Activated T-helper 1 cell treated with anti-CD3 and anti-CD28 coated beads, Interleukin-2, amount 50 U/mL, for 16 hours (primary cell): ENCODE results near the gene TMEM60.

Experiments
- DNase-seq, 2 donors: peaks; one replicate each; pipeline ENCODE4 v3.0.0-alpha.2; 2020; ENCODE audit warnings: low read depth in 1 of 2, low spot score in 1 of 2

The TMEM60 gene

DNA sequence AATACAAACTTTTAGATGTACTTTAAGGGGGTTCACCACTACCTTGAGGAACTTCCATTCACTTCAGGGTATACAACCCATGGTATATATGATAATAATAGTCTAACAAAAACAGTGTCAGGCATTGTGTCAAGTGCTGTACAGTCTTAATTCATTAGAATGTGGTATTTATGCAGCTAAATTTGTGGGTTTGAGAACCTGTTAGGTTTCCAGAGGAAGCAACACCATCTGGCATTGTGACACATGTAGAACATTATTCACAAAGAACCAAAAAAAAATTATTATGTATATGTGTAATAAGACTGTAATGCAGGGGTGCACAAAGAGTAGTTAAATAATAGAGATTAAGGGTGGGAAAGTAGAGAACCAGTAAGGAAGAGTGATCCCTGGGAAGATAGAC is 26.3 kb downstream of the TMEM60 start:
- no peak for DNase-seq

DNA sequence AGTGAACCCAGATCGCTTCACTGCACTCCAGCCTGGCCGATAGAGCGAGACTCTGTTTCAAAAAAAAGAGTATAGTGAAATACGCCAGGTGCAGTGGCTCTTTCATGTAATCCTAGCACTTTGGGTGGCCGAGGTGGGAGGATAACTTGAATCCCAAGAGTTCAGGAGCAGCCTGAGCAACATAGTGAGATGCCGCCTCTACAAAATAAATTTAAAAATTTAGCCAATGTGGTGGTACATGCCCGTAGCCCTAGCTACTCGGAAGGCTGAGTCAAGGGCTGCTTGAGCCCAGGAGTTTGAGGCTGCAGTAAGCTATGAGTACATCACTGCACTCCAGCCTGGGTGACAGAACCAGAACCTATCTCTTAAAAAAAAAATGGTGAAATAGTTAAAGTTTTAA is 27.9 kb downstream of the TMEM60 start:
- DNase-seq, result no peak

DNA sequence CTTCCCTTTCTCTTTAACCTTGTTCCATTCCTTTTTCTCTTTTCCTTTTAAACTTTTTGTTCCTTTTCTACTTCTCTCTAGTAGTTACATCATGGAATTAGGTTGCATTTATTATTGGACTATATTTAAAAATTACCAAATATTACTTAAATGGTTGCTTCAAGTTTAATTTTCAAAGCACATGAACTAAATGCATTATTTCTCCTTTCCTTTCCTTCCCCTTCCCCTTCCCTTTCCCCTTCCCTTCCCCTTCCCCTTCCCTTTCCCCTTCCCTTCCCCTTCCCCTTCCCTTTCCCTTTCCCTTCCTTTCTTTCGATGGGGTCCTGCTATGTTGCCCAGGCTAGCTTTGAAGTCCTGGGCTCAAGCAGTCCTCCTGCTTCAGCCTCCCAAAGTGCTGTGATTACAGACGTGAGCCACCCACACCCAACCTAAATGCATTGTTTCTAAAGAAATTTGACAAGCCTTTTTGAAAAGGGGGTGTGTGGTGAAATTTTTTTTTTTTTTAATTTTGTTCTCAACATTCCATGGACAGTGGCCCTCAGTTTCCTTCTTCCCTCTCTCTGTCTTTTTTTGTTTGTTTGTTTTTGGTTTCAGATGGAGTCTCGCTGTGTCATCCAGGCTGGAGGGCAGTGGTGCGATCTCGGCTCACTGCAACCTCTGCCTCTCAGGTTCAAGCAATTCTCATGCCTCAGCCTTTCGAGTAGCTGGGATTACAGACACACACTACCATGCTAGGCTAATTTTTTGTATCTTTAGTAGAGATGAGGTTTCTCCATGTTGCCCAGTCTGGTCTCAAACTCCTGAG is 31.2 kb downstream of the TMEM60 start:
- DNase-seq, result no peak

DNA sequence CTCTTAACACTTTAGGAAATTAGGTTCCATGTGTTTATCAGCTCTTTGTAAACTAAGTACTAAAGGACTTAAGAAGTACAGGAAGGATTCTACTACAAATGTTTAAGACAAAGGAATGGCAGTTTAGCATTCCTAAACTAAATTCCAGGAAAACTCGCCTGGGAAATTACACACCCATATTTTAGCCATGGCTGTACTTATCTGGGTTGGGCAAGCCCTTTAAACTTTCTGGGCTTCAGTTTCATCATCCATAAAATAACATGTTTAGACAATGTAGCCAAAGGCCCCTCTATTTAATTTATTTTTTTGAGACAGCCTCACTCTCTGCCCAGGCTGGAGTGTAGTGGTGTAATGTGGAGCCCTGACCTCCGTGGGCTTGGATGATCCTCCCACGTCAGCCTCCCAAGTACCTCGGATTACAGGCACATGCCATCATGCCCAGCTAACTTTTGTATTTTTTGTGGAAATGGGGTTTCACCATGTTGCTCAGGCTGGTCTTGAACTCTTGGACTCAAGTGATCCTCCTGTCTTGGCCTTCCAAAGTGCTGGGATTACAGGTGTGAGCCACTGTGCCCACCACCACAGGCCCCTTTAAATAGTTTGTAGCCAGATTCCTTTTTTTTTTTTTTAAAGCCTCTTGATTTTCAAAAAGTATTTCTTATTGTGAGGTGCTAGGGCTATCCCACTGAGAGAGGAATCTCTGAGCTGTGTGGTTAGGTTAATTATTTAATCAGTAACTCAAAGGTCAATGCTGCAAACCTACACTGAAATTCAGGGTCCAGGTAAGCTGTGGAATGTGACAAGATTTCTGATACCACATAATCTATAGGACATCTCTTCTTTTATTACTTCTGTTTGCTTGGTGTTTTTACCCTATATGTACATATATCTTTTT is 32.1 kb downstream of the TMEM60 start:
- no peak for DNase-seq

- DNase-seq, result no peak
Observed at GRCh38 chr7:77765481-77765880, 32.8 kb downstream of the TMEM60 start.

GRCh38 chr7:77760809-77761453 is 37.3 kb downstream of the TMEM60 start:
- DNase-seq, result no peak

DNA sequence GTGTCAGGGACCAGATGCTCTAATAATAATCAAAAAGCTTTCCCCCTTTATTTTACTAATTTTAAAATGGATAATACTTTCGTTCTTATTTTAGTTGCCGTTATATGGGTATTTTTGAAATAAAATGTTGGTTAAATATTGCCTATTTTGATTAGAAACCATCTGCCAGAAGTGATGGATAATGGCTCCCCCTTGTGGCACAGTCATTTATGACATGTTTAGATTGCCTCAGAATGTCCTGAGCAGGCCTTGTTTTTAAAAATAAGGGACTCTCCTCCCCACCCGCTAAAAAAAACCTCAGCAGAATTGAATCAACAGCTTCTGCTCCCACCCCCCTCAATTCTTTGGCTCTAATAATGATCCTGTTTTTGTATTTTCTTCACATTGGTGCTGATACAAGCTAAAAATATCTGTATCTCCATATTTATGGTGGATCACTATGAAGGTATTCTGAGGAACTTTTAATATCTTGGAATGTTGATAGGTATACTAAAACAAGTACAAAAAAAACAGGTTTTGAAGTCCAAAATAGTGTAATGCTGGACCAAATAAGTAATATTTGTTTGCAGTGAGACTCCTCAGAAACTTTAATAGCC is 38.8 kb downstream of the TMEM60 start:
- peak; percentile 14 to 41 for DNase-seq

- no peak for DNase-seq
Observed at GRCh38 chr7:77757589-77757988, 40.6 kb downstream of the TMEM60 start.

DNA sequence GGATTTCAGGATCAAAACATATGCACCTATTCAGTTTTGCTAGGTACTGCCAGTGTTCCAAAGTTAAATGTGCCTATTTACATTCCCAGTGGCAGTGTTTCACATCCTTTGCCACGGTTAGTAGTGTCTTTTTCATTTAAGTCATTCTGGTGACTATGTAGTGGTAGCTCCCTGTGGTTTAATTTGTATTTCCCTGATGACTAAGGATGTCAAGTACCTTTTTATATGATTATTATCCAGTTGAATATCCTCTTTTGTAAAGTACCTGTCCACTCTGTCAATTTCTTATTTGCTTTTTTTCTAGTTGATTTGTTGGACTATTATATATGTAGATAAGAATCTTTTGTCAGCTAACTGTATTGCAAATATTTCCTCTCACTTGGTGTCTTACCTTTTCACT is 45.1 kb downstream of the TMEM60 start:
- DNase-seq, result no peak

GRCh38 chr7:77752016-77752415 is 46.2 kb downstream of the TMEM60 start:
- DNase-seq, result no peak

DNA sequence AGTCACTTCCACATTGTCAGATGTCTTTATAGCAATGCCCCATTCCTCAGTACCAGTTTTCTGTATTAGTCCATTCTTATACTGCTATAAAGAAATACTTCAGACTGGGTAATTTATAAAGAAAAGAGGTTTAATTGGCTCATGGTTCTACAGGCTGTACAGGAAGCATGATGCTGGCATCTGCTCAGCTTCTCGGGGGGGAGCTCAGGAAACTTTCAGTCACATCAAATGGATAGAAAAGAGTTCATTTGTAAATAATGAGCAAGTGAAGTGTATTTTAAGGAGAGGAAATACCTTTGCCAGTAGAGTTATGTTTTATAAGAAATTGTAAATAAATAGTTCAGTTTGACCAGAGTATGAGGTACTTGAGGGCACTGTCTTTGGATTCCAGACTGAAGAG is 50.5 kb downstream of the TMEM60 start:
- no peak for DNase-seq

- no peak for DNase-seq
Observed at GRCh38 chr7:77747178-77747577, 51.1 kb downstream of the TMEM60 start.

DNA sequence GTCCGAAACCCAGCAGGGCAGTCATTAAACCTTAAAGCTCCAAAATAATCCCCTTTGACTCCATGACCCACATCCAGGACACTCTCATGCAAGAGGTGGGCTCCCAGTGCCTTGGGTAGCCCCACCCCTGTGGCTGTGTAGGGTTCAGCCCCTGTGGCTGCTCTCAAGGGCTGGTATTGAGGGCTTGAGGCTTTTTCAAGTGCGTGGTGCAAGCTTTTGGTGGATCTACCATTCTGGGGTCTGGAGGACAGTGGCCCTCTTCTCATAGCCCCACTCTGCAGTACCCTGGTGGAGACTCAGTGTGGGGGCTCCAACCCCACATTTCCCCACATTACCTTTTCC is 51.4 kb downstream of the TMEM60 start:
- no peak for DNase-seq

DNA sequence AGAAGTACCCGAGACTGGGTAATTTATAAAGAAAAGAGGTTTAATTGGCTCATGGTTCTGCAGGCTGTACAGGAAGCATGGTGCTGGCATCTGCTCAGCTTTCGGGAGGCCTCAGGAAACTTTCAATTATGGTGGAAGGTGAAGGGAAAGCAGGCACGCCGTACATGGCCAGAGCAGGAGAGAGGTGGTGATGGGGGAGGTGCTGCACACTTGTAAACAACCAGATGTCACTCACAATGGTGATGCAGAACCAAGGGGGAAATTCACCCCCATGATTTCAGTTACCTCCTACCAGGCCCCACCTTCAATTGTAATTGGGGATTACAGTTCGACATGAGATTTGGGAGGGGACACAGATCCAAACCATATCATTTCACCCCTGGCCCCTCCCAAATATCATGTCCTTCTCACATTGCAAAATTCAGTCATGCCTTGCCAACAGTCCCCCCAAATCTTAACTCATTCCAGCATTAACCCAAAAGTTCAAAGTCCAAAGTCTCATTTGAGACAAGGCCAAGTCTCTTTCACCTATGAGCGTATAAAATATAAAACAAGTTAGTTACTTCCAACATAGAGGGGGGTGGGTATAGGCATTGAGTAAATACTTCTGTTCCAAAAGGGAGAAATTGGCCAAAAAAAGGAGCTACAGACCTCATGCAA is 51.9 kb downstream of the TMEM60 start:
- no peak for DNase-seq

- DNase-seq, result no peak
Observed at GRCh38 chr7:77745746-77746145, 52.5 kb downstream of the TMEM60 start.
